WI38 (cell line): ENCODE results near the gene DIAPH2.

ENCODE experiments used
- H3K4me3 ChIP-seq: 2 replicates; pipeline ENCODE4 v1.5.1; 2011; ENCODE audit warnings: low read depth, mild to moderate bottlenecking, control low read depth, low read length
- TF ChIP-seq, protein P1 (sequence below): IDR thresholded peaks from 2 replicates; pipeline ENCODE4 v1.5.1; 2012; ENCODE audit warnings: low read depth, mild to moderate bottlenecking, control low read depth, low read length

Gene DIAPH2

DNA sequence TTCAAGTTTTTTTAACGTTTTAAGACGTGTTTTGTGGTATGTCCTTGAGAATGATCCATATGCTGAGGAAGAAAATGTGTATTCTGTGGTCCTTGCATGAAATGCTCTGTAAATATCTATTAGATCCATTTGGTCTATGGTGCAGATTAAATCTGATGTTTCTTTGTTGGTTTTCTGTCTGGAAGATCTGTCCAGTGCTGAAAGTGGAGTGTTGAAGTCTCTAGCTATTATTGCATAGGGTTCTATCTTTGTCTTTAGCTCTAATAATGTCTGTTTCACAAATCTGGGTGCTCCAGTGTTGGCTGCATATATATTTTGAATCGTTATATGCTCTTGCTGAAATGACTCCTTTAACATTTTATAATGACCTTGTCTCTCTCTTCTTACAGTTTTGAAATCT lies 321.5 kb downstream of the DIAPH2 start:
- TF ChIP-seq, protein P1, sequence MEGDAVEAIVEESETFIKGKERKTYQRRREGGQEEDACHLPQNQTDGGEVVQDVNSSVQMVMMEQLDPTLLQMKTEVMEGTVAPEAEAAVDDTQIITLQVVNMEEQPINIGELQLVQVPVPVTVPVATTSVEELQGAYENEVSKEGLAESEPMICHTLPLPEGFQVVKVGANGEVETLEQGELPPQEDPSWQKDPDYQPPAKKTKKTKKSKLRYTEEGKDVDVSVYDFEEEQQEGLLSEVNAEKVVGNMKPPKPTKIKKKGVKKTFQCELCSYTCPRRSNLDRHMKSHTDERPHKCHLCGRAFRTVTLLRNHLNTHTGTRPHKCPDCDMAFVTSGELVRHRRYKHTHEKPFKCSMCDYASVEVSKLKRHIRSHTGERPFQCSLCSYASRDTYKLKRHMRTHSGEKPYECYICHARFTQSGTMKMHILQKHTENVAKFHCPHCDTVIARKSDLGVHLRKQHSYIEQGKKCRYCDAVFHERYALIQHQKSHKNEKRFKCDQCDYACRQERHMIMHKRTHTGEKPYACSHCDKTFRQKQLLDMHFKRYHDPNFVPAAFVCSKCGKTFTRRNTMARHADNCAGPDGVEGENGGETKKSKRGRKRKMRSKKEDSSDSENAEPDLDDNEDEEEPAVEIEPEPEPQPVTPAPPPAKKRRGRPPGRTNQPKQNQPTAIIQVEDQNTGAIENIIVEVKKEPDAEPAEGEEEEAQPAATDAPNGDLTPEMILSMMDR = no peak
- no peak overlapping the region for H3K4me3 ChIP-seq

DNA sequence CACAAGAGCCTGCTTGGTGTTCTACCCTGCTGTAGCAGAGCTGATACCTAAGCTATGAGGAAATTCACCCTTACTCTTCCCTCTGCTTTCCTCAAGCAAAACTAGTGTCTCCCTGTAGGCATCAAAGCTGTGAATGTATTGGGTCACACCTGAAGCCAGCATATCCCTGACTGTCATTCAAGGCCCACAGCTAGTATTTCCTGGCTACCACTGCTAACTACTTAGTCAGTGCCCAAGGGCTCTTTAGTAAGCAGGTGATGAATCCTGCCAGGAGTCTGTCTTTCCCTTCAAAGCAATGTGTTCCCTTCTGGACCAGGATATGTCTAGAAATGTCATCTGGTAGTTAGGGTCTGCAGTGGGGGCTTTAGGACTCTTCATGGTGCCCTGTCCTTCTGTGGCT lies 324.7 kb downstream of the DIAPH2 start:
- TF ChIP-seq, protein P1 = no peak

DNA sequence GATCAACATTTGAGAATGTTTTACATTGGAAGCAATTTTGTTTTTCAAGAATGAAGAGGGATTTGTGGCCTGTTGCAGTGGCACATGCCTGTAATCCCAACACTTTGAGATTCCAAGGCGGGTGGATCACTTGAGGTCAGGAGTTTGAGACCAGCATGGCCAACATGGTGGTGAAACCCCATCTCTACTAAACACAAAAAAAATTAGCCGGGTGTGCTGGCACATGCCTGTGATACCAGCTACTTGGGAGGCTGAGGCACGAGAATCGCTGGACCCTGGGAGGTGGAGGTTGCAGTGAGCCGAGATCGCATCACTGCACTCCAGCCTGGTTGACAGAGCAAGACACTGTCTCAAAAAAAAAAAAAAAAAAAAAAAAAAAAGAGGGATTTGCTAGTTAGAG lies 326.9 kb downstream of the DIAPH2 start:
- no peak overlapping the region for H3K4me3 ChIP-seq
- TF ChIP-seq, protein P1 = no peak

More for the DNA sequence above, 324.7 kb downstream of the DIAPH2 start:
- no peak overlapping the region for H3K4me3 ChIP-seq

DNA sequence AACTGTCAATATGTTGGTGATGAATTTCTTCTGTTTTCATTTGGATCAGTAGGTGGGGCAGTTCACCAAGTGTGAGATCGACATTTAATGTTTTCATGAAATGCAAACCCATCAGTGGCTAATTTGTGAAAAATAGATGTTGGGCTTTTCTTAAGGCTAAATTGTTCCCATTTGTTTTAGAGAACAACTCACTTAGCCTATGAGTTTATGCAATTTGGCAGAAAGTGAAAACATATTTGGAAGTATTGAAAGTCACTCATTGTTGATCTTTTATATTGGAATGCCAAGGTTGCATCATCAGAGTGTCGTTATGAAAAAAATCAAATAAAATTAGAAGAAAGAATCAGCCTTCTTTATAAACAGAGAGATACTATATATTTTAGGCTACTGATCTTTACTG lies 331.5 kb downstream of the DIAPH2 start:
- no peak overlapping the region for H3K4me3 ChIP-seq
- TF ChIP-seq, protein P1 = no peak

DNA sequence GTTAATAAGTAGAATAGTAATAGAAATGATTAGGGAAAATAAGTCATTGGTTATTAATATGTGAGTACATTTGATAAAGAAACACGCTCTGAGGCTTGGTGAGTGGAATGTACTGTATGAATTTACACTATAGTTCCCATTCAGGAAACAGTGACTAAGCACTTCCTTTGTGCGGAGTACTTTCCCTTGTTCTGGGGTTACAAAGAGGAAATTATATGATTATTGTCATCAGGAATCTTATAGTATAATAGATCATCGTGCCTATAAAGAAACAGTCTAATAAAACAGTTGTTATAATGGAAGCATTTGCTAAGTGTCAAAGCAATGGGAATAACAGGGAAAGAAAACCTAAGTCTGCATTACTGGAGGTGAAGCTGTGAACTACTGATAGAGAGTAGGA lies 337.0 kb downstream of the DIAPH2 start:
- TF ChIP-seq, protein P1 = no peak
- no peak overlapping the region for H3K4me3 ChIP-seq

DNA sequence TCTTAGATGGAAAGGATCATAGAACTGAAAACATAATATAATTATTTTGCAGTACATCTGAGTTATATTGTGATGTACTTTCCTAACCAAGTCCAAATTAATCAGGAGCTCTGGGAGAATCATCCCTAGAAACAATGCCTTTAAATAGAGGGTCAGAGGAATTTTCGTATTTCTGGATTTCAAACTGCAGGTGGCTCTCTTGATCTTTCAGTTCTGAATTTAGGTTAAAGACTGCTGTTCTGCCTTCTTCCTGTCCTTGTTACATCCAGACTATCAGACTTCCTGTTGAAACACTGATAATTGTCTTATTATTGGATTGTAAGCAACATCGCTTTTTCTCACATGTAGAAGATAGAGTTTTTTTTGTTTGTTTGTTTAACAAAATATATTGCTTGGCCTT lies 341.8 kb downstream of the DIAPH2 start:
- TF ChIP-seq, protein P1 = no peak

DNA sequence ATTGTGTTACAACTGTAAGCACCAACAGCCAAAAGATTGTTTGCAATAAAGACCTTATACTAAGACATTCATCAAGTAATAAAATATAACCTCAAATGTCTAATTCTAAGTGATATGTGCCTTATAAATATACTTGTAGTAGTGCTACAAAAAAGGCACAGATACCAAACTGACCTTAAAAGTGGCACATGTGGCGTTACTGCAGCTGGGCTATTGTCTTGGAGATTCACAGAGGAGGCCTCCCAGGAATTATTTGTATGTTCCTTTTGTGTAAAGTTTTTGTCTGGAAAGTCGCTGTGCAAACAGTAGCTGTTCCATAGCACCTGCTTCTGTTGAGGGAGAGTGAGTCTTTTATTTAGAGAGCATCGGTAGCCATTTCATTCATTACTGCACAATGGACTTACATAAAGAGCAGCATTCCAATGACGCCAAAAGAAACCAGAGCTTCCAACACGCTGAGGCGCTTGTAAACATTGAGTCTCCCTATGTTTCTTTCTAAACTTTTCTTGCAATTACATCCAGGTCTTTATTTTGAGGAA lies 342.8 kb downstream of the DIAPH2 start:
- TF ChIP-seq, protein P1 = no peak
- no peak overlapping the region for H3K4me3 ChIP-seq

More for the DNA sequence above, 341.8 kb downstream of the DIAPH2 start:
- H3K4me3 ChIP-seq = no peak overlapping the region
